Fibroblast of mammary gland (primary cell): ENCODE results near the gene CPA3.

Experiments
- DNase-seq: peaks from one replicate; pipeline ENCODE4 v3.0.0-alpha.2; 2010; ENCODE audit warnings: low read depth
- H3K4me3 ChIP-seq: 2 replicates; pipeline ENCODE4 v1.5.1; 2011; ENCODE audit warnings: low read depth, mild to moderate bottlenecking, low read length, moderate library complexity; ENCODE audit not compliant: control insufficient read depth
- CTCF ChIP-seq: conservative IDR thresholded peaks from 2 replicates; pipeline ENCODE4 v1.5.1; 2011; ENCODE audit warnings: low read depth, low read length, inconsistent platforms; ENCODE audit not compliant: control insufficient read depth, insufficient read depth

CPA3 gene

GRCh38 chr3:148865049-148865448, at the start of gene CPA3:
Gene CPA3, plus strand, starts transcription at chr3:148865296. Its CDS starts 12 bp downstream, at chr3:148865308.
- no peak for DNase-seq
- no peak for TF ChIP-seq CTCF
- no peak within 1 kb of the TSS for H3K4me3 ChIP-seq

- no peak for TF ChIP-seq CTCF
- H3K4me3 ChIP-seq: no peak overlapping the region
- DNase-seq: no peak
These were observed 49.6 kb upstream of the CPA3 start for GRCh38 chr3:148815316-148816110.

GRCh38 chr3:148816427-148816826, 48.7 kb upstream of the CPA3 start:
- DNase-seq: no peak
- no peak for TF ChIP-seq CTCF
- no peak overlapping the region for H3K4me3 ChIP-seq

GRCh38 chr3:148816981-148817525, 48.0 kb upstream of the CPA3 start:
- no peak for DNase-seq
- TF ChIP-seq CTCF: no peak
- H3K4me3 ChIP-seq: no peak overlapping the region

GRCh38 chr3:148820361-148821245, 44.5 kb upstream of the CPA3 start:
- DNase-seq: no peak
- TF ChIP-seq CTCF: no peak
- no peak overlapping the region for H3K4me3 ChIP-seq

GRCh38 chr3:148823026-148823425, 42.1 kb upstream of the CPA3 start:
- H3K4me3 ChIP-seq: no peak overlapping the region
- TF ChIP-seq CTCF: no peak
- DNase-seq: no peak
